ENCODE results near the gene MYO1E.

MYO1E gene

GRCh38 chr15:59335207-59335786 is 37.4 kb downstream of the MYO1E start:
- in situ Hi-C loops (cut with HindIII; ENCODE audit: low pct_unique_long_range_greater_than_20kb, low sequenced_read_pairs): no loop called here
- no peak for DNase-seq (ENCODE audit: low read depth in 1 of 2, low spot score in 1 of 2)
- TF ChIP-seq JUND (IDR thresholded peaks at IDR 0.05; ENCODE audit: low read depth): no peak

- no peak for DNase-seq (ENCODE audit: low read depth in 1 of 2, low spot score in 1 of 2)
- no peak for TF ChIP-seq JUND (IDR thresholded peaks at IDR 0.05; ENCODE audit: low read depth)
- in situ Hi-C loops (cut with HindIII; ENCODE audit: low pct_unique_long_range_greater_than_20kb, low sequenced_read_pairs): no loop called here
Measured at GRCh38 chr15:59334076-59334415, 38.6 kb downstream of the MYO1E start.

GRCh38 chr15:59333401-59334075 is 39.1 kb downstream of the MYO1E start:
- TF ChIP-seq JUND (IDR thresholded peaks at IDR 0.05; ENCODE audit: low read depth): no peak
- DNase-seq (ENCODE audit: low read depth in 1 of 2, low spot score in 1 of 2): no peak
- in situ Hi-C loops (cut with HindIII; ENCODE audit: low pct_unique_long_range_greater_than_20kb, low sequenced_read_pairs): no loop called here

DNA sequence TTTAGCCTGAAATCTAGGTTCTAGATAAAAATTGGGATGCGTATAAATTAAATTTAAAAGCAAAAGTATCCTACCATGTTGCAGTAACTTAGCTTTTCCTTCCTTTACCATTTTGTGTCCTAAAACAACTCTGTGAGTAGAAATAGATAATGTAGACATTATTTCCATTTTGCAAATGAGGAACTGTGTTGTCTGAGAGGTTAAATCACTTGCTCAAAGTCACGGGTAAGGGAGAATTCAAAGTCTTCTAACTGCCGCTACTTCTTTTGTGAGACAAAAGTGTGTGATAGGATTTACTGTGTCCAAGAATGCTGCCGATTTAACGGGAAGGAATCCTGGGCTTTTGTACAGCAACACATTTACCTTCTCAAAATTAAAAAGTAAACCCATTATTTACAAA is 40.7 kb downstream of the MYO1E start:
- DNase-seq (ENCODE audit: low read depth in 1 of 2, low spot score in 1 of 2): no peak
- in situ Hi-C loops (cut with HindIII; ENCODE audit: low pct_unique_long_range_greater_than_20kb, low sequenced_read_pairs): no loop called here
- TF ChIP-seq JUND (IDR thresholded peaks at IDR 0.05; ENCODE audit: low read depth): no peak

- no peak for DNase-seq (ENCODE audit: low read depth in 1 of 2, low spot score in 1 of 2)
- in situ Hi-C loops (cut with HindIII; ENCODE audit: low pct_unique_long_range_greater_than_20kb, low sequenced_read_pairs): no loop called here
- TF ChIP-seq JUND (IDR thresholded peaks at IDR 0.05; ENCODE audit: low read depth): no peak
Measured at GRCh38 chr15:59330649-59331048, 42.0 kb downstream of the MYO1E start.

DNA sequence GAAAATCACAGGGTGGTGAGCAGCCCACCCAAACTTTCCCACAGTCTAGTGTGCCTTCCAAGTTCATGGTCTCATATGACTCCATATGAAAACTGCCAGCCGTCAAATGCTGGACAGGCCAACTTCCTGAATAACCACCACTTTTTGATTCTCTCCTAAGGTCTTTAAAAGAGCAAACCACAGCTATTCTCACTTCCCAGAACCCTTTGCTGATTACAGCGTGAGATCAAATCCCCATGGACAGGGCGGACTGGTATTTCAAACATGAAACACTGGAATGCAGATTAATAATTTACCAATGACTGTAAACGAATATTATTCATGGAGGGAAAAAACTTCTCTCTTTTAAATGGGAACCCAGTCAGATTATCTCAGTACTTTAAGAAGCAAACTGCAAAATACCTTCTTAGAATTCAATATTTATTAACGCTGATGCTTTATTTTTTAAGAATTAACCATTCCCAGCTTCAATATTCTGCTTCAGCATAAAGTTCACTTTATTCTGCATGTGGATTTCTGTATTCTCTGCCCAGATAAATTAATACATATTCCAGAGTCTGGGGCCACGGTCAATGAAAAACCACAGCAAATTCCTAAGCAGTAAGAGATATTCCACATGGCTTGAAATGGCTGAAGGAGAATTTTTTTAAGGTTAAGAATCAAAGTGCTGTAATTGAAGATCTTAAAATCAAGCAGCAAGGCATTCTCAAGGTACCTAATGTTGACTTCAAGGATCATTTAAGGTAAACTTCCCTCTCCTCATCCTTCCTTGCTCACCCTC is 42.9 kb downstream of the MYO1E start:
- no peak for TF ChIP-seq JUND (IDR thresholded peaks at IDR 0.05; ENCODE audit: low read depth)
- in situ Hi-C loops (cut with HindIII; ENCODE audit: low pct_unique_long_range_greater_than_20kb, low sequenced_read_pairs): no loop called here
- DNase-seq (ENCODE audit: low read depth in 1 of 2, low spot score in 1 of 2): no peak

GRCh38 chr15:59329091-59329490 is 43.6 kb downstream of the MYO1E start:
- no peak for DNase-seq (ENCODE audit: low read depth in 1 of 2, low spot score in 1 of 2)
- in situ Hi-C loops (cut with HindIII; ENCODE audit: low pct_unique_long_range_greater_than_20kb, low sequenced_read_pairs): no loop called here
- TF ChIP-seq JUND (IDR thresholded peaks at IDR 0.05; ENCODE audit: low read depth): no peak

GRCh38 chr15:59327942-59328341 is 44.7 kb downstream of the MYO1E start:
- TF ChIP-seq JUND (IDR thresholded peaks at IDR 0.05; ENCODE audit: low read depth): no peak
- DNase-seq (ENCODE audit: low read depth in 1 of 2, low spot score in 1 of 2): no peak
- in situ Hi-C loops (cut with HindIII; ENCODE audit: low pct_unique_long_range_greater_than_20kb, low sequenced_read_pairs): no loop called here

GRCh38 chr15:59326856-59327255 is 45.8 kb downstream of the MYO1E start:
- DNase-seq (ENCODE audit: low read depth in 1 of 2, low spot score in 1 of 2): no peak
- in situ Hi-C loops (cut with HindIII; ENCODE audit: low pct_unique_long_range_greater_than_20kb, low sequenced_read_pairs): no loop called here
- no peak for TF ChIP-seq JUND (IDR thresholded peaks at IDR 0.05; ENCODE audit: low read depth)

DNA sequence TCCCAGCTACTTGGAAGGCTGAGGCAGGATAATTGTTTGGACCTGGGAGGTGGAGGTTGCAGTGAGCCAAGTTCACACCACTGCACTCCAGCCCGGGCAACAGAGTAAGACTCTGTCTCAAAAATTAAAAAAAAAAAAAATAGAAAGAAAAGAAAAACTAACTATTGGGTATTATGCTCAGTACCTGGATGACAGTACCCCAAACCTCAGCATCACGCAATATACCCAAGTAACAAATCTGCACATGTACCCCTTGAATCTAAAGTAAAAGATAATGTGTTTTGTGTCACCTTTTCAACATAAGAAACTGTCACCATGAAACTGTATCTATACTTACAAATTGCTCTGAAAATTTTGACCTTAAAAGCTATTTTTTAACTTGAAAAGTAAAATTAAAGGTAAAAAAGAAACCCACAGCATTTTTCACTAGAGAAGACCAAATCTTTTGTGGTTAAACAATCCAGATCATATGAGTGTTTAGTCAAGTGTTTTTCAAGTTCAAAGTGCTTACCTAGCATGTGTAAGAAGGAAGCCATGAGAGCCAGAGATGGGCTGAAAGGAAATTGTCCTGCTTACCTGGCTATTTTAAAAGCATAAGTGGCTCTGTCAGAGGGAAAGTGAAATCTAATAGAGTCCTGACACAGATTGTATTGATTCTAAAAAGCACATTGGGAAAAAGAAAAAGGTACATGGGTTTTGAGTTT is 50.5 kb downstream of the MYO1E start:
- no peak for DNase-seq (ENCODE audit: low read depth in 1 of 2, low spot score in 1 of 2)
- no peak for TF ChIP-seq JUND (IDR thresholded peaks at IDR 0.05; ENCODE audit: low read depth)
- in situ Hi-C loops (cut with HindIII; ENCODE audit: low pct_unique_long_range_greater_than_20kb, low sequenced_read_pairs): no loop called here

- in situ Hi-C loops (cut with HindIII; ENCODE audit: low pct_unique_long_range_greater_than_20kb, low sequenced_read_pairs): no loop called here
- TF ChIP-seq JUND (IDR thresholded peaks at IDR 0.05; ENCODE audit: low read depth): no peak
- DNase-seq (ENCODE audit: low read depth in 1 of 2, low spot score in 1 of 2): no peak
Measured at GRCh38 chr15:59321000-59321689, 51.5 kb downstream of the MYO1E start.

DNA sequence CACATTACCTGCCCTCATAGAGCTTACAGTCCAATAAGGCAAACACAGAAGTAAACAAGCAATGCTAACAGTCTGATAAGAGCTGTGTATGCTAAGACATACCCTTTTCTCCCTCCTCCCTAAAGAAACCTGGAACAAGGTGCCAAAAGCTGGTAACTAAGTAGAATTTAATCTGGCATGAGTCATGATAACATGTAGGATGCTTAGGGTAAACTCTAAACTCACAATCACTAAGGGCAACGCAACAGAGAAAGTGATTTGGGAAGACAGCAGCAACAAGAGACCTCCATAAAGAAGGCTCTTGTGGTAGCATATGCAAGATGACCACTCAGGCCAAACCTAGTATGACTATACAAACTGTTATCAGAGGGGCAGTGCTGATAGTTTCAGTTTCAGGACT is 55.5 kb downstream of the MYO1E start:
- TF ChIP-seq JUND (IDR thresholded peaks at IDR 0.05; ENCODE audit: low read depth): no peak
- in situ Hi-C loops (cut with HindIII; ENCODE audit: low pct_unique_long_range_greater_than_20kb, low sequenced_read_pairs): no loop called here
- no peak for DNase-seq (ENCODE audit: low read depth in 1 of 2, low spot score in 1 of 2)
